ENCODE measurements around the gene APOO. TPM values are rescaled to one million over a fixed set of nuclear protein-coding genes. Genes with fewer than 3 reads are reported as not detected.

Gene APOO
- total and polyA plus RNA-seq, 2 of the 13 experiments (the other 11 are each of a cell fraction or from before 2014, with no cell fraction given): 9.7 to 22.1 TPM

- in situ Hi-C loops (cut with HindIII; ENCODE audit: extremely low pct_ligation_motif_present, low pct_unique_long_range_greater_than_20kb) (no loop called here), intact Hi-C loops (cut with micrococcal nuclease; ENCODE audit: unreplicated experiment) (no loop called here)
- H4K20me1 ChIP-seq (ENCODE audit: insufficient read depth, low read length): no peaks in the 10 kb centered on the region
- no peak overlapping the region for H2AFZ ChIP-seq (ENCODE audit: low read length)
- H3K79me2 ChIP-seq (ENCODE audit: insufficient read depth, low read length): no peaks in the 10 kb centered on the region
- H3K9ac ChIP-seq (ENCODE audit: insufficient read depth, low read depth, low read length): no peak overlapping the region
- no peaks in the 10 kb centered on the region for H3K9me3 ChIP-seq (ENCODE audit: low read length)
- H3K4me1 ChIP-seq (ENCODE audit: insufficient read depth, low read length): no peaks in the 10 kb centered on the region
- H3K27me3 ChIP-seq (ENCODE audit: control insufficient read depth in 1 of 2, insufficient read depth in 2 of 2, low read length in 2 of 2): no peaks in the 10 kb centered on the region
- POLR2A ChIA-PET: no interaction called here
- CTCF ChIA-PET (ENCODE audit: low intra/inter-chr PET ratio, low total read pairs): no interaction called here
- TF ChIP-seq ZNF644 (CRISPR knock-in tag; IDR thresholded peaks at IDR 0.05; ENCODE audit: low read depth) (no peak), ZFP90 (CRISPR knock-in tag; IDR thresholded peaks at IDR 0.05; ENCODE audit: borderline replicate concordance) (no peak), RXRB (CRISPR knock-in tag; IDR thresholded peaks at IDR 0.05; ENCODE audit: borderline replicate concordance) (no peak), ZNF746 (CRISPR knock-in tag; IDR thresholded peaks at IDR 0.05) (no peak), ZNF234 (CRISPR knock-in tag; conservative IDR thresholded peaks at IDR 0.05) (no peak), ELK4 (CRISPR knock-in tag; IDR thresholded peaks at IDR 0.05; ENCODE audit: borderline replicate concordance) (no peak), ATAD3A (CRISPR knock-in tag; IDR thresholded peaks at IDR 0.05) (no peak)
- FAIRE-seq (no peak), DNase-seq (ENCODE audit: low spot score) (no peak), ATAC-seq (no peak)
- no TSS peak for BruUV-seq (replicated peaks)
- H3K4me2 ChIP-seq (ENCODE audit: low read depth, low read length): no peak overlapping the region
- H3K4me3 ChIP-seq (replicated peaks in 1 of 3; ENCODE audit: insufficient read depth in 1 of 3, low read depth in 2 of 3, low read length in 3 of 3): no peak overlapping the region
- no peaks in the 10 kb centered on the region for H3K36me3 ChIP-seq (replicated peaks in 1 of 2; ENCODE audit: control insufficient read depth in 1 of 2, insufficient read depth in 2 of 2, low read length in 2 of 2)
- no peak overlapping the region for H3K27ac ChIP-seq (ENCODE audit: extremely low read length, insufficient read depth, low read length)
- 6% methylated on average over 3 of the region's 4 CpGs for WGBS (ENCODE audit: low lambda C conversion rate)
These were observed 29.4 kb upstream of the APOO start for GRCh38 chrX:23937100-23937499.

- ChIA-PET CTCF (ENCODE audit: low intra/inter-chr PET ratio, low total read pairs) (no interaction called here), POLR2A (no interaction called here)
- in situ Hi-C loops (cut with HindIII; ENCODE audit: extremely low pct_ligation_motif_present, low pct_unique_long_range_greater_than_20kb) (no loop called here), intact Hi-C loops (cut with micrococcal nuclease; ENCODE audit: unreplicated experiment) (no loop called here)
- WGBS (ENCODE audit: low lambda C conversion rate): 0% methylated on average over 1 of the region's 1 CpG
- Histone ChIP-seq H3K79me2 (ENCODE audit: insufficient read depth, low read length) (no peaks in the 10 kb centered on the region), H3K27ac (ENCODE audit: extremely low read length, insufficient read depth, low read length) (no peak overlapping the region), H3K27me3 (ENCODE audit: control insufficient read depth in 1 of 2, insufficient read depth in 2 of 2, low read length in 2 of 2) (no peaks in the 10 kb centered on the region), H3K4me2 (ENCODE audit: low read depth, low read length) (no peak overlapping the region), H3K36me3 (replicated peaks in 1 of 2; ENCODE audit: control insufficient read depth in 1 of 2, insufficient read depth in 2 of 2, low read length in 2 of 2) (no peaks in the 10 kb centered on the region), H3K4me3 (replicated peaks in 1 of 3; ENCODE audit: insufficient read depth in 1 of 3, low read depth in 2 of 3, low read length in 3 of 3) (no peak overlapping the region), H3K4me1 (ENCODE audit: insufficient read depth, low read length) (0 out of 2 replicates have a peak, but pooled peaks cover 4% of the 10 kb centered on the region), H3K9me3 (ENCODE audit: low read length) (no peaks in the 10 kb centered on the region), H3K9ac (ENCODE audit: insufficient read depth, low read depth, low read length) (no peak overlapping the region), H4K20me1 (ENCODE audit: insufficient read depth, low read length) (no peaks in the 10 kb centered on the region), H2AFZ (ENCODE audit: low read length) (no peak overlapping the region)
- ATAC-seq: no peak
- no TSS peak for BruUV-seq (replicated peaks)
- no peak for DNase-seq (ENCODE audit: low spot score)
- TF ChIP-seq HINFP (CRISPR knock-in tag; IDR thresholded peaks at IDR 0.05; ENCODE audit: low read depth) (no peak), CREB1 (IDR thresholded peaks at IDR 0.05) (peak; percentile 83), CREB1 (CRISPR knock-in tag; IDR thresholded peaks at IDR 0.05) (no peak), ATF7 (IDR thresholded peaks at IDR 0.05) (peak; percentile 94), ATF7 (CRISPR knock-in tag; IDR thresholded peaks at IDR 0.05) (no peak)
- FAIRE-seq: no peak
These were observed 28.4 kb upstream of the APOO start for GRCh38 chrX:23936180-23936579.
